NCI-H446 (cell line): ENCODE measurements around the gene PHOX2A.
A peak's percentile ranks its signal among the peaks of the same experiment; 100 is the strongest.
"Not testable (repeated sequence)": the region's sequence is repeated elsewhere in the genome, so short reads cannot be mapped to it uniquely, and the experiment has no call there.

ENCODE experiments used
- DNase-seq, 2 experiments: peaks; one replicate each; lab custom pipeline; 2025; lab: John Stamatoyannopoulos, UW

PHOX2A gene

DNA sequence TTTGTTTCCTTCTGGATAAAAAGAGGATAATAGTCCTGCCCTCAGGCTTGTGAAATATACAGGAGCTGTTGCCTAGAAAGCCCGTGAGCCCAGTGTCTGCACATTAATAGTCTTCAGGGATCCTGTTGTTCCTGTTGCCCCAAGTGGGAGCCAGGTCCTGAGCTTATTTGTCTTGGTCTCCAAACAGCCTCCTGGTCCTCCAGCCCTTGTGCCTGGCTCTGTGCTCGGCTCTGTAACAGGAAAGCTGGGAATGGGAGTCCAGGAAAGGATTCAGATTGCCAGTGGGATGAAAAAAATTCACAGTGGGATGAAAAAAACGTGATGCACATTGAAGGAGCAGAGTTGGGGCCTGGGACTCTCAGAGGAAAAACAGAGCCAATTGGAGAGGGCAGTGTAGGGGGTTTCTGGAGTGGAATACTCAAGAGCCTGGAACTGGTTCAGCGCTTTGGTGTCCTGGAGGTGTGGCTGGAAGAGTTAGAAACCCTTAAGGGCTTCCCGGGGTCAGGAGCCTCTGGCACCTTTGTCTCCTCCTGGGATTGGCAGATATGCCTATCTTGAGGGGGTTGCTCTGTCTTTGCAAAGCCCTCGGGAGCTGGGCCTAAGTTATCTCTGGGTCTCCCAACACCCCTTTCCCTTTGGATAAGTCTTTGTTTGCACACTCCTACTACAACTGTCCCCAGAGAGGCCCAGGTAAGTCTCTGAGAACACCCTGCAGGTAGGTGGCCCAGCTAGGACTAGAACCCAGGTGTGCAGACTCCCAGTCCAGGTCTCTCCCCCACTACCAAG lies 21.7 kb downstream of the PHOX2A start:
- no peak for DNase-seq

- no peak for DNase-seq
Observed at GRCh38 chr11:72221386-72222075, 22.4 kb downstream of the PHOX2A start.

- DNase-seq: no peak
Observed at GRCh38 chr11:72220696-72221363, 23.1 kb downstream of the PHOX2A start.

- no peak for DNase-seq
Observed at GRCh38 chr11:72218251-72218745, 25.7 kb downstream of the PHOX2A start.

- no peak for DNase-seq
Observed at GRCh38 chr11:72217841-72218240, 26.1 kb downstream of the PHOX2A start.

GRCh38 chr11:72216638-72217037 lies 27.3 kb downstream of the PHOX2A start, which contains the start of gene FOLR2:
Gene FOLR2, plus strand, starts transcription at chr11:72216794. Its CDS starts 1,791 bp downstream, at chr11:72218585.
- no peak for DNase-seq

GRCh38 chr11:72209101-72209500 lies 34.9 kb downstream of the PHOX2A start:
- DNase-seq: no peak

DNA sequence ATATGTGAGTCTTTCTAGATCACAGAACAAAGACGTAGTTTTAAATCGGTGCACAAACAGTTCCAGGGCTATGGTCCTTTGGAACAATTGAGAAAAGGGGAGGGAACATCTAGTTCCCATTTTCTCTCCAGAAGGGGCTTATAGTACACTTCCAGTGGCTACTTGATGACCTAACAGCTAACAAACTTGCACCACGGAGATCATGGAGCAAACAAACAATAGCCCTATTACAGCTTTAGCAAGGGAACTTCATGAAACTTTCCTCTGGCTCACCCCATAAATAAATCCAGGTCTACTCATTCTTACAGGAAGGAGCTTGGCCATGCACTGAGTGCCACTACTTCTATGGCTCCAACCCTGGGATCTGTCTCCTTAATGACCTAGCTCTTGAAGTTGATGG lies 35.7 kb downstream of the PHOX2A start:
- no peak for DNase-seq

- not testable (repeated sequence) for DNase-seq
Observed at GRCh38 chr11:72206794-72207193, 37.2 kb downstream of the PHOX2A start.

DNA sequence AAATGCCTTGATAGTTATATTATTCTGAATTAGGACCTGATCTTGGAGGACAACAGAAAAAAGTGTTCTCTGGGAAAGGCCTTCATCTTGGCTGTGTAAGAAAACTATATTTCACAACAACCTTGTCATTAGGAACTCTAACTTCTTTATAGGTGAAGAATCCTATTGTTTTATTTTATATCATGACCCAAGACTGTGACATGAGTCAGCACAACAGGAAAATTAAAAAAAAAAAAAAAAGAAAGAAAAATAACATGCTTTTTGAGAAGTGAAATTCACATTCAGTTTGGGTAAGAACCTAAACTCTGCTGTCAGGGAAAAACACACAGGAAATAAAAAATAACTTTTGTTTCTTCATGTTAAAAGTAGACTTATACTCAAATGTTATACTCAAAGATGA lies 39.1 kb downstream of the PHOX2A start:
- DNase-seq: no peak

DNA sequence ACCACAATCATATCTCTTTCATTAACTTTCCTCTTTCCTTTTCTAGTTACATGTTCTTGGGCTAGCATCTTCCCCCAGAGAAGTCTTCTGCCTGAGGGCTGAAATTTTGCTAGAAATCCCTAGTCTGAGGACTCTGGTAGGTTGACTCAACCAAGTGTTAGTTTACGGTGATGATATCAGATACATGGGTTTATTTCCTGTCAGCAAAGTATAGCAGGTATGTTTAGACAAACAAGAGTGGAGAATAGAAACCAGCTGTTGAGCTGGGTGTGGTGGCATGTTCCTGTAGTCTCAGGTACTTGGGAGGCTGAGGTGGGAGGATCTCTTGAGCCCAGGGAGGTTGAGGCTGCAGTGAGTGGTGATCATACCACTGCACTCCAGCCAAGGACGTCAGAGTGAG lies 40.8 kb downstream of the PHOX2A start:
- DNase-seq: no peak

DNA sequence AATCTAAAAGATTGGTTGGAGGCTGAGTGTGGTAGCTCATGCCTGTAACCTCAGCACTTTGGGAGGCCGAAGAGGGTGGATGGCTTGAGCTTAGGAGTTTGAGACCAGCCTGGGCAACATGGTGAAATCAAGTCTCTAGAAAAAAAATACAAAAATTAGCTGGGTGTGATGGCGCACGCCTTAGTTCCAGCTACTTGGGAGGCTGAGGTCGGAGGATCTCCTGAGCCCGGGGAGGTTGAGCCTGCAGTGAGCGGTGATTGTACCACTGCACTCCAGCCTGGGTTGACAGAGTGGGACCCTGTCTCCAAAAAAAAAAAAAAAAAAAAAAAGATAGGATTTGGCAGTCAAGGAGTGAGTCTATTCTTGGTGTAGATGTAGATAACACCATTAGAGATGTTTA lies 41.4 kb downstream of the PHOX2A start:
- no peak for DNase-seq

GRCh38 chr11:72201445-72201844 lies 42.5 kb downstream of the PHOX2A start:
- not testable (repeated sequence) for DNase-seq

DNA sequence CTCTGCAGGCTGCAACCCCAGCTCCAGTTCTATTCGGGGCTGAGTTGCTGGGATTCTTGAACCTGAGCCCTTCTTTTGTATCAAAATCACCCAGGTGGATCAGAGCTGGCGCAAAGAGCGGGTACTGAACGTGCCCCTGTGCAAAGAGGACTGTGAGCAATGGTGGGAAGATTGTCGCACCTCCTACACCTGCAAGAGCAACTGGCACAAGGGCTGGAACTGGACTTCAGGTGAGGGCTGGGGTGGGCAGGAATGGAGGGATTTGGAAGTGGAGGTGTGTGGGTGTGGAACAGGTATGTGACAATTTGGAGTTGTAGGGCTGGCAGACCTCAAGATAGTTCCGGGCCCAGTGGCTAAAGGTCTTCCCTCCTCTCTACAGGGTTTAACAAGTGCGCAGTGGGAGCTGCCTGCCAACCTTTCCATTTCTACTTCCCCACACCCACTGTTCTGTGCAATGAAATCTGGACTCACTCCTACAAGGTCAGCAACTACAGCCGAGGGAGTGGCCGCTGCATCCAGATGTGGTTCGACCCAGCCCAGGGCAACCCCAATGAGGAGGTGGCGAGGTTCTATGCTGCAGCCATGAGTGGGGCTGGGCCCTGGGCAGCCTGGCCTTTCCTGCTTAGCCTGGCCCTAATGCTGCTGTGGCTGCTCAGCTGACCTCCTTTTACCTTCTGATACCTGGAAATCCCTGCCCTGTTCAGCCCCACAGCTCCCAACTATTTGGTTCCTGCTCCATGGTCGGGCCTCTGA lies 48.3 kb downstream of the PHOX2A start:
- DNase-seq: no peak

DNA sequence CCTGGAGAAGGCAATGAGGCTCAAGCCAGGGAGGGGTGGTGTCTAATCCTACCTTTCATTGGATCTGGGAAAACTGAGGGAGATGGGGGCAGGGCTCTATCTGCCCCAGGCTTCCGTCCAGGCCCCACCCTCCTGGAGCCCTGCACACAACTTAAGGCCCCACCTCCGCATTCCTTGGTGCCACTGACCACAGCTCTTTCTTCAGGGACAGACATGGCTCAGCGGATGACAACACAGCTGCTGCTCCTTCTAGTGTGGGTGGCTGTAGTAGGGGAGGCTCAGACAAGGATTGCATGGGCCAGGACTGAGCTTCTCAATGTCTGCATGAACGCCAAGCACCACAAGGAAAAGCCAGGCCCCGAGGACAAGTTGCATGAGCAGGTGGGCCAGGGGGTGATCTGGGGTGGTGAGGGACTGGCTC lies 52.0 kb downstream of the PHOX2A start, which contains the start of gene FOLR1:
FOLR1 (plus strand) TSS at position 180 of the 421 bp plus-strand sequence; CDS start at position 214, 34 bp downstream.
- no peak for DNase-seq

GRCh38 chr11:72190631-72191071 lies 53.3 kb downstream of the PHOX2A start:
- no peak for DNase-seq

DNA sequence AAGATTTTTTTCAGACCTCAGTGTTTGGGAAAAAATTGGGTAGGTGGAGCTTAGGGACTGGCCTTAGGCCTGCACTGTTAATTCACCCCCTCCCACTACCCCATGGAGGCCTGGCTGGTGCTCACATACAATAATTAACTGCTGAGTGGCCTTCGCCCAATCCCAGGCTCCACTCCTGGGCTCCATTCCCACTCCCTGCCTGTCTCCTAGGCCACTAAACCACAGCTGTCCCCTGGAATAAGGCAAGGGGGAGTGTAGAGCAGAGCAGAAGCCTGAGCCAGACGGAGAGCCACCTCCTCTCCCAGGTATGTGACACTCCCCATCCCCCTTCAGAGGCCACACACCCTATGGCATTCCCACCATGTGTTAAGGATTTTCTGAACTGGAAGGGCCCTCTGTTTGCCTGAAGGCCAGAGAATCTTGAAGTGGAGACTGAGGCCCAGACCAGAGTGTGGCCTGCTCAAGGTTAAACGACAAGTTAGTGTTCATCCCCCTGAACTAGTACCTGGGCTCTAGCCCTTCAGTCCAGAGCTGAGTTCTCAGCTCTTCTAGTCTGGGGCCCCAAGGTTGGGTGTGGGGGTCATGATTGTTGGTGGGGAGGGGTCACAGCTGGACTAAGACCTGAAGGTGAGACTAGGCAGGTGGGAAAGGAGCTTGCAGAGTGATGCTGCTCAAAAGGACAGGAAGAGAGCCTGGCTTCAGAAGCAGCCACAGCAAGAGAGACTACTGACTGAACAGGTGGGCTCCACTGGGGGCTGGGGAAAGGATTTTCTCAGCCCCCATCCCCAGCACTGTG lies 54.3 kb downstream of the PHOX2A start:
- peak in 1 of 2 experiments; percentile 73 for DNase-seq
